ENCODE data around the gene RAB3C.

The RAB3C gene

GRCh38 chr5:58891086-58891970, 308.5 kb downstream of the RAB3C start:
- peak; percentile 39 for DNase-seq

GRCh38 chr5:58891971-58892343, 309.1 kb downstream of the RAB3C start:
- no peak for DNase-seq

GRCh38 chr5:58893551-58893950, 310.7 kb downstream of the RAB3C start:
- no peak for DNase-seq

- DNase-seq: no peak
Measured at GRCh38 chr5:58898006-58898405, 315.1 kb downstream of the RAB3C start.

GRCh38 chr5:58898538-58898937, 315.7 kb downstream of the RAB3C start:
- no peak for DNase-seq

GRCh38 chr5:58901271-58901670, 318.4 kb downstream of the RAB3C start:
- no peak for DNase-seq

GRCh38 chr5:58902305-58902704, 319.4 kb downstream of the RAB3C start:
- no peak for DNase-seq

GRCh38 chr5:58902765-58903164, 319.9 kb downstream of the RAB3C start:
- DNase-seq: no peak

- DNase-seq: no peak
Measured at GRCh38 chr5:58904737-58905136, 321.9 kb downstream of the RAB3C start.

- no peak for DNase-seq
Measured at GRCh38 chr5:58905944-58906343, 323.1 kb downstream of the RAB3C start.

Data from central memory CD4-positive, alpha-beta T cell (primary cell).